Measurements from ENCODE around the gene ARID1B.

The ARID1B gene

GRCh38 chr6:157157258-157157657, 380.1 kb downstream of the ARID1B start:
- H3K27ac ChIP-seq (ENCODE audit: low read depth, low read length), result no peak overlapping the region
- H3K27me3 ChIP-seq (ENCODE audit: low read length), result no peaks in the 10 kb centered on the region
- no peaks in the 10 kb centered on the region for H3K9me2 ChIP-seq (replicated peaks; ENCODE audit: insufficient read depth, low read length)
- H3K9me3 ChIP-seq (ENCODE audit: insufficient read depth, low read length), result no peaks in the 10 kb centered on the region
- no peak for TF ChIP-seq CTCF (IDR thresholded peaks at IDR 0.05; ENCODE audit: insufficient read depth, low read length, poor library complexity, severe bottlenecking)
- no peak for TF ChIP-seq EZH2phosphoT487 (conservative IDR thresholded peaks at IDR 0.05; ENCODE audit: low read length)
- no peaks in the 10 kb centered on the region for H4K20me1 ChIP-seq (ENCODE audit: low read depth, low read length)
- H3K9ac ChIP-seq (ENCODE audit: low read length), result no peak overlapping the region
- no peaks in the 10 kb centered on the region for H3K79me2 ChIP-seq (ENCODE audit: insufficient read depth, low read length)
- no peak overlapping the region for H2AFZ ChIP-seq (ENCODE audit: low read depth, low read length, severe bottlenecking)
- no peak overlapping the region for H3K4me2 ChIP-seq (ENCODE audit: low read depth, low read length, poor library complexity, severe bottlenecking)
- H3F3A ChIP-seq (ENCODE audit: insufficient read depth), result no peaks in the 10 kb centered on the region
- H3K36me3 ChIP-seq (ENCODE audit: low read length), result no peaks in the 10 kb centered on the region; the same call in 1 of the 2 replicates
- no peak overlapping the region for H3K4me3 ChIP-seq (ENCODE audit: insufficient read depth, low read length, poor library complexity, severe bottlenecking)

GRCh38 chr6:157158456-157158855, 381.3 kb downstream of the ARID1B start:
- Histone ChIP-seq H3K4me3 (ENCODE audit: insufficient read depth, low read length, poor library complexity, severe bottlenecking) (no peak overlapping the region), H3K27me3 (ENCODE audit: low read length) (no peaks in the 10 kb centered on the region), H3K9me2 (replicated peaks; ENCODE audit: insufficient read depth, low read length) (no peaks in the 10 kb centered on the region), H3K27ac (ENCODE audit: low read depth, low read length) (no peak overlapping the region), H3K9me3 (ENCODE audit: insufficient read depth, low read length) (no peaks in the 10 kb centered on the region), H3F3A (ENCODE audit: insufficient read depth) (no peaks in the 10 kb centered on the region), H3K36me3 (ENCODE audit: low read length) (no peaks in the 10 kb centered on the region; the same call in 1 of the 2 replicates), H3K79me2 (ENCODE audit: insufficient read depth, low read length) (no peaks in the 10 kb centered on the region), H2AFZ (ENCODE audit: low read depth, low read length, severe bottlenecking) (no peak overlapping the region), H3K4me2 (ENCODE audit: low read depth, low read length, poor library complexity, severe bottlenecking) (no peak overlapping the region), H3K9ac (ENCODE audit: low read length) (no peak overlapping the region), H4K20me1 (ENCODE audit: low read depth, low read length) (no peaks in the 10 kb centered on the region)
- TF ChIP-seq EZH2phosphoT487 (conservative IDR thresholded peaks at IDR 0.05; ENCODE audit: low read length) (no peak), CTCF (IDR thresholded peaks at IDR 0.05; ENCODE audit: insufficient read depth, low read length, poor library complexity, severe bottlenecking) (no peak)

GRCh38 chr6:157158897-157159296, 381.7 kb downstream of the ARID1B start:
- no peak overlapping the region for H3K9ac ChIP-seq (ENCODE audit: low read length)
- H4K20me1 ChIP-seq (ENCODE audit: low read depth, low read length), result no peaks in the 10 kb centered on the region
- H3K4me3 ChIP-seq (ENCODE audit: insufficient read depth, low read length, poor library complexity, severe bottlenecking), result no peak overlapping the region
- H3F3A ChIP-seq (ENCODE audit: insufficient read depth), result no peaks in the 10 kb centered on the region
- TF ChIP-seq CTCF (IDR thresholded peaks at IDR 0.05; ENCODE audit: insufficient read depth, low read length, poor library complexity, severe bottlenecking) (no peak), EZH2phosphoT487 (conservative IDR thresholded peaks at IDR 0.05; ENCODE audit: low read length) (no peak)
- H3K27me3 ChIP-seq (ENCODE audit: low read length), result no peaks in the 10 kb centered on the region
- H3K79me2 ChIP-seq (ENCODE audit: insufficient read depth, low read length), result no peaks in the 10 kb centered on the region
- H3K4me2 ChIP-seq (ENCODE audit: low read depth, low read length, poor library complexity, severe bottlenecking), result no peak overlapping the region
- no peaks in the 10 kb centered on the region for H3K9me3 ChIP-seq (ENCODE audit: insufficient read depth, low read length)
- H3K36me3 ChIP-seq (ENCODE audit: low read length), result no peaks in the 10 kb centered on the region; the same call in 1 of the 2 replicates
- H2AFZ ChIP-seq (ENCODE audit: low read depth, low read length, severe bottlenecking), result no peak overlapping the region
- no peak overlapping the region for H3K27ac ChIP-seq (ENCODE audit: low read depth, low read length)
- no peaks in the 10 kb centered on the region for H3K9me2 ChIP-seq (replicated peaks; ENCODE audit: insufficient read depth, low read length)
